RCC 7860 (cell line): ENCODE measurements around the gene MTCP1.

Experiments
- DNase-seq: peaks from one replicate; pipeline ENCODE4 v3.0.0-alpha.2; 2015; ENCODE audit warnings: low spot score
- FAIRE-seq: peaks from 2 replicates; lab custom pipeline; 2012; peaks lifted over from hg19 to GRCh38; lab: Jason Lieb, UNC

The MTCP1 gene

DNA sequence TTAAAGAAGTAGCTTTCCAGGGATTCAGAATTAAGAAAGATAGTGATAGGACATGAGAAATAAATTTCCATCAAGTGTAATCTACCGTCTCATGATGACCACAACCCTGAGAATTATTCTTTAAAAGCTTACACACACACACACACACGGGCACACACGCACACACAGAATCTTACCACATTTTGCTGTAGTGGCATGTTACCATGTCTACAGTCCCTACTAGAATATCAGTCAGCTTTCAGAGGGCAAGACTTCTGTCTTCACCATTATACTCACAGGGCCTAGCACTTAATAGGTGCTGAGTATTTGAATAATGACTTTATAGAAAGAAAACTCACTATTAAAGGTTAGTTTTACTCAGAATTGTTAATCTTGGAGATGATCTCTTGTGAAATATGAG lies 15.4 kb downstream of the MTCP1 start:
- DNase-seq, result no peak
- no peak for FAIRE-seq

DNA sequence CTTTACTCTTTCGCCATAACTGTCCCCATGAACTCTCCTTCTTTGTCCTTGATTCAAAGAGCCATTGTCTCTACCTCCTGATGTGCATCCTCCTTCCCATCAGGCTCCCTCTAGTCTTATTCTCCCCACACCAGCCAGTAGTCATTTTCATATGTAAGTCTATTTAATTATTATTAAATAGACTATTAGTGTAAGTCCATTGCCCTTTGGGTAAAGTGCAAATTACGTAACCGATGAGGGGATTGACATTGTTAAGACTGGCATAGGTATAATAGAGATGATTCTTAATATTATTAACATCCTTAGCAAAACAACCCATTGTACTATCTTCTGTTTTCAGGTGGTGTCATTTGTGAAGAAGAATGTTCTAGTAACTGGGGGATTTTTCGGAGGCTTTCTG lies 16.7 kb downstream of the MTCP1 start:
- DNase-seq (no peak), FAIRE-seq (no peak)

- FAIRE-seq, result no peak
Observed at GRCh38 chrX:155053656-155054055, 17.3 kb downstream of the MTCP1 start.

DNA sequence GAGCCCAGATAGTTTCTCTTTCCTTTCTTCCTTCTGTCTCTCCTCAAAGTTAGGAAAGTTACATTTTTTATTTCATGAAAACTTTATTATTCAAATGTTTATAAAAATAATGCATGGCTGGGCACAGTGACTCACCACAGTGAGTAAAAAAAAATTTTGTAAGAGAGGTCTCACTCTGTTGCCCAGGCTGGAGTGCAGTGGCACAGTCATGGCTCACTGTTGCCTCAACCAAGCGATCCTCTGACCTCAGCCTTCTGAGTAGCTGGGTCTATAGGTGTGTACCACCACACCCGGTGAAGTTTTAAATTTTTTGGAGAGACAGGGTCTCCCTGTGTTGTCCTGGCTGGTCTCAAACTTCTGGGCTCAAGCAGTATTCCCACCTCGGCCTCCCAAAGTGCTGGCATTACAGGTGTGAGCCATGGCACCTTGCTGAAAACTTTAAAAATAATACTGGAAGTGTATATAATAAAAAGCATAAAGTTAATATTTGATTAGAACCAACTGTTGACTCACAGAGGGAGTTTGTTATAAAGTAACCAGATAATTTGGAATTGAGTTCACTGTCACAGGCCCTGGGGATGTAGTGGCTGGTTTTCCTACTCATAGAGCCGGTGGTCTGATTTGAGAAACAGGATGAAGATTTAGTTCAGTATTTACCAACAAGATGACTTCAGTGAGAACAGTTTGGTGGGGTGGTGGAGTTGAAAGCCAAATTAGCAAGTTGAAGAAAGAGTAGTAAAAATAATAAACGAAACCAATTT lies 18.0 kb downstream of the MTCP1 start:
- FAIRE-seq, result peak; percentile 84
- DNase-seq, result peak; percentile 57

More at GRCh38 chrX:155053656-155054055, 17.3 kb downstream of the MTCP1 start:
- no peak for DNase-seq

- DNase-seq (no peak), FAIRE-seq (no peak)
Observed at GRCh38 chrX:155048977-155049619, 21.8 kb downstream of the MTCP1 start.

DNA sequence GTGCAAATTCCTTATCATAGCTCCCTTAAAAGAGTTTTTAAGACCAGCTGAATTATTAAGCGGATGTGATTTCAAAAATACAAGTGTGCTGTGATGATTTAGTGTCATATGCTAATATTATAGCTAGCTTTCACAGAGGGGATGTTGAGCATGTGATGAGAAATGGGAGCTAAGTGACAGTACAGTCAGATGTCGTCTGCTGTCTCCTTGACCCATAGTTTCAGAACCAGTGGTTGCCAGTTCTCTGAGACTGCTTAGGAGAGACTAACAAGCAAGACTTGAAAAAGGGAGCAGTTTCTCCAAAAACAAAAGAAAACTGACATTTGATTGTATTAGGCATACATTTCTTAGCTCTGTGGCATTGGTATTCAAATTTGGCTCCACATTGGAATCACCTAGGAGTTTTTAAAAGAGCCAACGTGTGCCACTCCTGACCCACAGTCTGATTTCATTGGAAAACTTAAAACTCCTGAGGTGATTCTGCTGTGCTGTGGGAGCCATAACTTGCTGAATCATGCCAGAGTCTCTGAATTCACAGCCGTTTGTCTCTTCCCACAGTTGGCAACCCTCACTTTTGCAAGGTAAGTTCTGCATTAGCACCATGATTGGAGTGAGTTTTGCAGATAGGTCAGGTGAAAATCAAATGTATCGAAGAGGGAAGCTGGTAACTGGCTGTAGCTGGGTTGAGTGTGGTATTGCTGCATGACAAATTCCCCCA lies 24.0 kb downstream of the MTCP1 start:
- FAIRE-seq (no peak), DNase-seq (no peak)

- no peak for DNase-seq
- FAIRE-seq, result no peak
Observed at GRCh38 chrX:155046129-155046810, 24.7 kb downstream of the MTCP1 start.

DNA sequence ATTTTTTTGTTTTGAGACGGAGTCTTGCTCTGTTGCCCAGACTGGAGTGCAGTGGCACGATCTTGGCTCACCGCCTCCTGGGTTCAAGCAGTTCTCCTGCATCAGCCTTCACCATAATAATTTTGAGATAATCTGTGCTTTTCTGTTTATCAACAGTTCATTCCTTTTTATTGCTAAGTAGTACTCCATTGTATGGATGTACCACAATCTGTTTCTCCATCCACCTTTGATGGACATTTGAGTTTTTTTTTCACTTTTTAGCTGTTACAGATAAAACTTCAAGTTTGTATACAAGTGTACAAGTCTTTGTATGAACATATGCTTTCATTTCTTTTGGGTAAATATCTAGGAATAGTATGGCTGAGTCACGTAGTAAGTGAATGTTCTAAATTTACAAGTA lies 35.2 kb downstream of the MTCP1 start:
- FAIRE-seq (no peak), DNase-seq (no peak)

- FAIRE-seq (no peak), DNase-seq (no peak)
Observed at GRCh38 chrX:155031657-155032056, 39.3 kb downstream of the MTCP1 start.

DNA sequence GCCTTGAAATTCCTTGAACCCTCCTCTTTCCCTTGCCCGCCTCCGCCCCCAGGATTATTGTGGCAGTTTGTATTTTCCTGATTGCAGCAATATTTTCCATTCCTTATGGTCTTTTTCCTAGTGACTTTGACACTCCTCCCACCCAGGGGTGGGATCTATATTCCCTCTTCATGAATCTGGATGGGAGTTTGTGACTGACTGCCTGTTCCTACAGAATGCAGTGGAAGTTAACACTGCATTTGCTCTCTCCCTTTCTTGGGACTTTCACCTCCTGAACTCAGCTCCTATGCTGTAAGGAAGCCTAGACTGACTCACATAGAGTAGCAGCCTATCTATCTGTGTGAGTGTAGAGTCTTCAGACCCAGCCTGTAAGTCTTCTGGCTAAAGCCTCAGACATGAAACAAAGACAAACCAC lies 42.1 kb downstream of the MTCP1 start:
- FAIRE-seq, result peak; percentile 81
- DNase-seq, result peak; percentile 45

DNA sequence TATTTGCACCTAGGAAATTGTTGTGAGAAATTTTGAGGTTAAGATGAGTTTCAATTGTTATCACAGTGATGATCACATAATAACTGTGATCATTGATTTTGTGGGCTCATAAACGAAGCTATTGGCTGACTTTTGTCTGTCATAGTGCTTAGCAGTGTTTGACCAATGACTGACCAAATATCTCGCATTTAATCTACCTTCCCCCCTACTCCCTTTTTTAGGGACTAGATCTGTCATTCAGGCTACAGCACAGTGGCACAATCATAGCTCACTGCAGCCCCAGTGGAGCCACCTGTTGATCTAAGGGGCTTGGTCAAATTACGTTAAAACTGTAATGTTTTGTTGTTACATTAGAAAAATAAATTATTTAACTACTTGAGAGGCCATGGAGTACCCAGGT lies 42.8 kb downstream of the MTCP1 start:
- DNase-seq, result no peak
- no peak for FAIRE-seq

DNA sequence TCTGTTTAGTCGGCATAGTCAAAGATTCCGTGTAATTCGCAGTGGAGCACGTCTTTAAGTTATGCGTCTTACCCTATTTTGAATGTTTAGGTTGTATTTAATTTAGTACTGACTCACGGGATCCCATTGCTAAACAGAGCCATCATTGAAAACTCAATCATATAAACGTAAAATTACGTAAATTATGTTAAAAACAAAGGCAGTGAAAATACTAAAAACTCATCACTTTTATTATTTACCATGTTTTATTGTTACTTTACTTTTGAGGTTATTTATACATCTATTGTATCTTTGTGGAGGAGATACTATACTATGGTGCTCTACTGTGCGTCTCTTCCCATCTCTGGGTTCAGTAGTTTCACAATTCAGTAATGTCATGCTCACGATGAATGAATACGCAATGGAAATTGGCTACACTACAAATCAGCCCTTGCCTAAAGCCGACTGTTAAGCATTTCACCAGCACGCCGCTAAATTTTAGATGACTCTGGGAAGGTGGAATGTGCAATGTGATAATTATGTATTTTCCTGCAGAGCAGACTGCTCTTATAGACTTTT lies 43.3 kb downstream of the MTCP1 start:
- DNase-seq (peak; percentile 20), FAIRE-seq (peak; percentile 2)

DNA sequence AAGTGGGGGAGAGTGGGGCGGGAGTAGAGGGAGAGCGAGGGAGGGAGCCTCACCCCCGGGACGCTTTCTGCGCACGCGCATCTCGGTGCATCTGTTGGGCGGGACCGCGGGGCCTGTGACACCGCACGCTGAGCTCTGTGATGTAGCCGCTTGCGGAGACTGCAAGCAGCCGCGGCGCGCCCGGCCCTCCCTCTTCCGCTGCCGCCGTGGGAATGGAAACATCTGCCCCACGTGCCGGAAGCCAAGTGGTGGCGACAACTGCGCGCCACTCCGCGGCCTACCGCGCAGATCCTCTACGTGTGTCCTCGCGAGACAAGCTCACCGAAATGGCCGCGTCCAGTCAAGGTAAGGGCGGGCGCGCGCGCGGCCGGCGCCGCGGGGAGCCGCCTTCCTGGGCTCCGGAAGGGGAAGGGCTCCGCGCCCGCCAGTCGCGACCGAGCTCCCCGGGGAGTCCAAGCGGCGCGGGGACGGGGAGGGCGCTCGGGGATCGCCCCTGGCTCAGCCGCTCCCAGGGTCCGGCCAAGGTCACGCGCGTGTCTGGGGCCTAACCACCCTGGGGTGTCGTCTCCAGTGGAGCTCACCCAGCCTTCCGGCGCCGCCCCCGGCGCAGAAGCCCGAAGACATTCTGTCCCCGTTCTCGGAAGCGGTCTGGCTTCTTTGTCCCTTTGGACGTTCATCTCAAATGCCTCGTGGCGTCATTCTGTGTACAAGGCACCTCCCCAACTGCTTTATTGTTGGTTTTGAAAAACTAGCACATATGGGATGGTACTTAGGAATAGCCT lies 44.0 kb downstream of the MTCP1 start, which contains the start of gene FUNDC2:
Gene FUNDC2 (plus strand): TSS at position 118 of the 782 bp plus-strand sequence. CDS start 95 bp downstream, at position 213.
- FAIRE-seq, result peak; percentile 80

DNA sequence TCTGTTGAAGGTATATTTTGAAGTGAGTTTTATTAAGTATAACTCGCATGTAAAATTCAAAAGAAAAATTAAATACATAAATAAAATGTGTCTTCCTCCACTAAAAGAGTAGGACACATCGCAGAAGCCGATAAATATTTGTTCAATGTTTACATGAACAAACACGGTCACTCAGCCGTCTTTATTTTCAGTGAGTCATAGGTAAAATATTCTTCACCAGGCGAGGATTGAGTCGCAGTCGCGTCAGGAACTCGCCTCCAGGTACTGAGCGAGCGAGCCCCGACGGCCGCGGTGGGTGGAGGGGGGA lies 44.6 kb downstream of the MTCP1 start:
- DNase-seq (no peak), FAIRE-seq (no peak)

More for the DNA sequence above, 44.0 kb downstream of the MTCP1 start, which contains the start of gene FUNDC2:
- peak; percentile 86 for DNase-seq

DNA sequence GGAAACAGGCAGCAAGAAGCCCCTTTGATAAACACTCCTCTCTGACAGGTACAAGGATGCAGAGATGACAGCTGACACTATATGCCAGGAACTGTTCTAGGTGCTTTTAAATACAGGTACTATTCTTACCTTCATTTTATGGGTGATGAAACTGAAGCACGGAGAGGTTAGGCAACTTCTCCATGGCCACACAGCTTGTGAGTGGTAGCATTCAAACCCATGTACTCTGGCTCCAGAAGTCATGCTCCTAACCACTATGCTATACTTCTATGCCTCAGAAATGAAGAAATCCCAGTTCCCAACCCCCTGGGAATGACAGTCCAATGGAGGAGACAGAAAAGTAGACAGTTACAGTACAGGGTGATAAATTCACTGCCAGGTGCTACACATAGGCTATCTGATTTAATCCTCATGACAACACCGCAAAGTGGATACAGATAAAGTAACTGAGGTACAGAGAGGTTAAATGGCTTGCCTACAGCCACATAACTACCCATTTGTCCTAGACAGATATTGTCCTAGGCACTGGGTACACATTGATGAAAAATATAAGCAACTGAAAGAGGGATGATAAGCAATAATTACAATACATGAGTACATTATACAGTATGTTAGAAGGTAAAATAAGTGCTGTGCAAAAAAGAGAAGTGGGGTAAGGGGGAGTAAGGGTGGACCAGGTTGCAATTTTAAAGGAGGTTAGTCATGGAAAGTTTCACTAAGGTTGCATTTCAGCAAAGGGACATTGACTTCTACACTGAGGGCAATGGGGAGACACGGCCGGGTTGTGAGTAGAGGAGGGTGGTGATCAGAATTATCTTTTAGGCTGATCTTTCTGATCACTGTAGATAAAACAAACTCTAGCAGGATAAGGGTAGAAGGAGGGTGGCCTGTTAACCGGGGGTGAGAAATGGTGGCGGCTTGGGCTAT lies 46.8 kb downstream of the MTCP1 start:
- FAIRE-seq (no peak), DNase-seq (no peak)

- FAIRE-seq (no peak), DNase-seq (no peak)
Observed at GRCh38 chrX:155022585-155022984, 48.4 kb downstream of the MTCP1 start, which contains the start of gene F8. F8 (minus strand) TSS chrX:155022723; CDS start chrX:155022552, 171 bp downstream.

GRCh38 chrX:155020591-155020990 lies 50.3 kb downstream of the MTCP1 start:
- DNase-seq (no peak), FAIRE-seq (no peak)
